Neuronal stem cell (in vitro differentiated cells): ENCODE results near the gene ZNF70.
A peak's percentile ranks its signal among the peaks of the same experiment; 100 is the strongest.

Source experiments
- DNase-seq: peaks from one replicate; pipeline ENCODE4 v3.0.0-alpha.2; 2013; ENCODE audit warnings: low spot score
- H2AFZ ChIP-seq: one replicate; pipeline ENCODE4 v1.6.1; 2013; ENCODE audit warnings: mild to moderate bottlenecking, low read length, inconsistent platforms
- H2AK5ac ChIP-seq: 2 replicates; pipeline ENCODE4 v1.6.1; 2013; ENCODE audit warnings: low read depth, mild to moderate bottlenecking, inconsistent platforms, low read length, moderate library complexity, mixed read lengths
- H2BK120ac ChIP-seq: 2 replicates; pipeline ENCODE4 v1.6.1; 2013; ENCODE audit warnings: low read depth, mild to moderate bottlenecking, inconsistent platforms, low read length, moderate library complexity, mixed read lengths
- H2BK12ac ChIP-seq: one replicate; pipeline ENCODE4 v1.6.1; 2013; ENCODE audit warnings: low read length, inconsistent platforms
- H2BK15ac ChIP-seq: 2 replicates; pipeline ENCODE4 v1.6.1; 2013; ENCODE audit warnings: mild to moderate bottlenecking, low read length, inconsistent platforms, mixed read lengths
- H2BK5ac ChIP-seq: one replicate; pipeline ENCODE4 v1.6.1; 2013; ENCODE audit warnings: inconsistent platforms, mild to moderate bottlenecking, low read length, moderate library complexity
- H3K14ac ChIP-seq: one replicate; pipeline ENCODE4 v1.6.1; 2013; ENCODE audit warnings: low read length, inconsistent platforms
- H3K18ac ChIP-seq: 2 replicates; pipeline ENCODE4 v1.6.1; 2013; ENCODE audit warnings: low read length, inconsistent platforms
- H3K23ac ChIP-seq: 2 replicates; pipeline ENCODE4 v1.6.1; 2013; ENCODE audit warnings: low read depth, mild to moderate bottlenecking, mixed read lengths, low read length, inconsistent platforms; ENCODE audit not compliant: poor library complexity
- H3K27ac ChIP-seq: replicated peaks from 3 replicates; pipeline ENCODE4 v1.5.1; 2013; ENCODE audit warnings: low read length, inconsistent platforms
- H3K27me3 ChIP-seq, 3 experiments: 2 replicates each; pipeline ENCODE4 v1.6.1; 2013; ENCODE audit warnings: low read length in 3 of 3, mild to moderate bottlenecking in 2 of 3, inconsistent platforms in 1 of 3, low read depth in 1 of 3, mixed read lengths in 1 of 3, moderate library complexity in 1 of 3; ENCODE audit not compliant: control insufficient read depth in 3 of 3, insufficient read depth in 3 of 3
- H3K36me3 ChIP-seq, 2 donors: replicated peaks in 1 of 2; 2 replicates each; pipeline ENCODE4 v1.6.1; 2013; ENCODE audit warnings: low read length in 2 of 2; ENCODE audit not compliant: control insufficient read depth in 2 of 2, insufficient read depth in 2 of 2
- H3K4ac ChIP-seq: 2 replicates; pipeline ENCODE4 v1.6.1; 2013; ENCODE audit warnings: inconsistent platforms, mild to moderate bottlenecking, low read length, moderate library complexity
- H3K4me1 ChIP-seq, 2 donors: 1 replicate in 1 of 2; 2 replicates in 1 of 2; pipeline ENCODE4 v1.6.1; 2013; ENCODE audit warnings: low read length in 2 of 2, low read depth in 1 of 2; ENCODE audit not compliant: control insufficient read depth in 2 of 2, insufficient read depth in 1 of 2
- H3K4me2 ChIP-seq: one replicate; pipeline ENCODE4 v1.6.1; 2013; ENCODE audit warnings: mild to moderate bottlenecking, low read length, inconsistent platforms; ENCODE audit not compliant: insufficient read depth, poor library complexity, severe bottlenecking
- H3K4me3 ChIP-seq, 2 donors: 2 replicates each; pipeline ENCODE4 v1.5.1; 2013; ENCODE audit warnings: low read length in 2 of 2, mild to moderate bottlenecking in 2 of 2, inconsistent platforms in 1 of 2, moderate library complexity in 1 of 2
- H3K79me1 ChIP-seq: one replicate; pipeline ENCODE4 v1.6.1; 2013; ENCODE audit warnings: low read depth, mild to moderate bottlenecking, inconsistent platforms, low read length, moderate library complexity
- H3K9ac ChIP-seq: one replicate; pipeline ENCODE4 v1.6.1; 2013; ENCODE audit warnings: mild to moderate bottlenecking, low read depth, low read length, inconsistent platforms; ENCODE audit not compliant: poor library complexity
- H3K9me3 ChIP-seq, 2 donors: replicated peaks in 1 of 2; 2 replicates each; pipeline versions ENCODE3 to v1.6.1; 2013; ENCODE audit warnings: low read length in 2 of 2, mild to moderate bottlenecking in 2 of 2, inconsistent platforms in 1 of 2, low read depth in 1 of 2, mixed read lengths in 1 of 2, moderate library complexity in 1 of 2; ENCODE audit not compliant: control insufficient read depth in 2 of 2, insufficient read depth in 1 of 2
- H4K8ac ChIP-seq: one replicate; pipeline ENCODE4 v1.6.1; 2013; ENCODE audit warnings: low read depth, mild to moderate bottlenecking, inconsistent platforms, low read length, moderate library complexity
- H4K91ac ChIP-seq: one replicate; pipeline ENCODE4 v1.6.1; 2013; ENCODE audit warnings: low read length, low read depth, mild to moderate bottlenecking, inconsistent platforms; ENCODE audit not compliant: poor library complexity
- WGBS, 2 donors: extraction: QIAGEN DNeasy Blood & Tissue Kit; methylation state at CpG; one replicate each; pipeline ENCODE4 v1.1.7; 2013; ENCODE audit warnings: missing lambda C conversion rate in 2 of 2, mixed read lengths in 1 of 2; ENCODE audit not compliant: insufficient read length in 2 of 2, insufficient replicate concordance in 1 of 2; ENCODE audit errors: extremely low coverage in 2 of 2; 5-methylcytosine and 5-hydroxymethylcytosine counted together

The ZNF70 gene

GRCh38 chr22:23695571-23696325 is 55.2 kb downstream of the ZNF70 start:
- Histone ChIP-seq H3K27ac (no peak overlapping the region), H3K27me3 (no peaks in the 10 kb centered on the region), H3K36me3 (peaks cover 28 to 67% of the 10 kb centered on the region in 2 donors), H3K18ac (no peak overlapping the region), H2BK5ac (no peak overlapping the region), H2BK12ac (no peak overlapping the region), H3K9ac (no peak overlapping the region), H2BK15ac (no peak overlapping the region), H3K4me2 (no peak overlapping the region), H3K23ac (no peak overlapping the region), H3K14ac (no peak overlapping the region), H3K9me3 (peaks cover 2 to 3% of the 10 kb centered on the region in 2 donors), H2AFZ (no peak overlapping the region), H4K91ac (no peak overlapping the region), H3K4me3 (no peak overlapping the region), H2AK5ac (no peak overlapping the region), H2BK120ac (no peak overlapping the region), H3K79me1 (no peaks in the 10 kb centered on the region), H3K4me1 (no peaks in the 10 kb centered on the region), H4K8ac (no peak overlapping the region), H3K4ac (no peak overlapping the region)
- no CpG with 5 or more reads among the region's 19 CpGs for WGBS, 2 donors
- DNase-seq = no peak

DNA sequence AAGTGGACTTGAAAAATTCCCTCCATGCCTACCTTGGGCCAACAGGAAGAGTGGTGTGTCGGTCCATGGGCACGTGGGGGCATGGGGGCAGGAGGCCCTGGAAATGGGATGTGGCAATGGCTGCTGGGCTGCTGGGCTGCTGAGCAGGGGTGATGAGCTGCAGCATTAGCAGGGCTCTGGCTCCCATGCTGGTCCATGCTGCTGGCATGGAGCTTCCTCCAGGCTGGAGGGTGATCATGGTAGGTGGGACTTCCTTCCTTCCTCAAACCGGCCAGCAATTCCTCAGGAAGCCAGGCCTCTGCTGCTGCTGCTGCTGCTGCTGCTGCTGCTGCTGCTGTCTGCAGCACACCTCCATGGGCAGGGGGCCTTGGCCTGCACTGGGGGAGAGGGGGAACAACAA is 55.8 kb downstream of the ZNF70 start:
- no peak overlapping the region for H3K4me2 ChIP-seq
- H3K14ac ChIP-seq = no peak overlapping the region
- H3K9ac ChIP-seq = no peak overlapping the region
- H2BK120ac ChIP-seq = no peak overlapping the region
- H2AK5ac ChIP-seq = no peak overlapping the region
- no peaks in the 10 kb centered on the region for H3K27me3 ChIP-seq
- H3K18ac ChIP-seq = no peak overlapping the region
- peaks cover 24 to 65% of the 10 kb centered on the region in 2 donors for H3K36me3 ChIP-seq
- peaks cover 0 to 2% of the 10 kb centered on the region in 2 donors for H3K9me3 ChIP-seq
- H4K91ac ChIP-seq = no peak overlapping the region
- H2AFZ ChIP-seq = no peak overlapping the region
- no peak overlapping the region for H4K8ac ChIP-seq
- DNase-seq = no peak
- no peak overlapping the region for H2BK15ac ChIP-seq
- peak overlapping the region in 1 of 2 donors; percentile 11 for H3K4me3 ChIP-seq
- no CpG with 5 or more reads among the region's 3 CpGs for WGBS, 2 donors
- H3K27ac ChIP-seq = no peak overlapping the region
- no peak overlapping the region for H3K4ac ChIP-seq
- no peaks in the 10 kb centered on the region for H3K4me1 ChIP-seq
- no peak overlapping the region for H2BK12ac ChIP-seq
- no peak overlapping the region for H2BK5ac ChIP-seq
- no peak overlapping the region for H3K23ac ChIP-seq
- H3K79me1 ChIP-seq = no peaks in the 10 kb centered on the region

DNA sequence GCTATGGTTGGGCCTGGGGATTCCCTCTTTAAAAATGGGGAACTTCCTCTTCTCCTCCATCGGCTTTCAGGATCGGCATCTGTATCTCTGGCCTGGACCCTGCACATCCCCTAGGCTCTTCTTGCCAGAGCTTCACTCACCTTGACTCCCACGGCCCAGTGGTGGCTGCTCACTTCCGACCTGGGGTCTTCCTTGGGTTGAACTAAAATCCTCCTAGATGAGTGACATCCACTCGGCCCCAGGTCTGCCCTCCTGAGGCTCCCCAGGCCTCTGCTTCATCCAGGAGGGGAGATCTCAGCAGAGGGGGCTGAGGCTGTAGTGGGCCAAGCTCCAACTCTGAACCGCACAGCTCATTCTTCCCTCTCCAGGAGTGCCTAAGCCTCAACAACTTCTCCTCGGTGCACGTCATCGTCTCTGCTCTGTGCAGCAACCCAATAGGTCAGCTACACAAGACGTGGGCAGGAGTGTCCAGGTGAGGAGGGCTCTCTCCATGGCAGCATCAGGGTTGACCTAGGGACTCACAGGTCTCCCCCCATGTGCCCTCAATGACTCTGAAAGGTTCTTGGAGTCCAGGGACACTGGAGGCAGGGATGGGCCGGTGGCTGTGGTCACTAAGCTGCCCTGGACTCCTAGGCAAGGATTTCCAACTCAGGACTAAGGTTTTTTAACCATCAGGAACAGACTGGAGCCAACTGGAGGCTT is 56.8 kb downstream of the ZNF70 start:
- no peak overlapping the region for H3K9ac ChIP-seq
- H4K91ac ChIP-seq = no peak overlapping the region
- peaks cover 27 to 65% of the 10 kb centered on the region in 2 donors for H3K36me3 ChIP-seq
- no peak overlapping the region for H3K4me2 ChIP-seq
- no peak overlapping the region for H3K4ac ChIP-seq
- DNase-seq = no peak
- no peak overlapping the region for H3K14ac ChIP-seq
- no peak overlapping the region for H2BK120ac ChIP-seq
- peak overlapping the region in 1 of 2 donors; percentile 1 for H3K4me3 ChIP-seq
- no peak overlapping the region for H3K23ac ChIP-seq
- WGBS, 2 donors = no CpG with 5 or more reads among the region's 11 CpGs
- H3K18ac ChIP-seq = no peak overlapping the region
- no peaks in the 10 kb centered on the region for H3K4me1 ChIP-seq
- no peak overlapping the region for H2AK5ac ChIP-seq
- H2AFZ ChIP-seq = no peak overlapping the region
- H2BK12ac ChIP-seq = no peak overlapping the region
- no peak overlapping the region for H2BK5ac ChIP-seq
- H3K27me3 ChIP-seq = no peaks in the 10 kb centered on the region
- H3K79me1 ChIP-seq = no peaks in the 10 kb centered on the region
- H4K8ac ChIP-seq = no peak overlapping the region
- no peak overlapping the region for H2BK15ac ChIP-seq
- H3K27ac ChIP-seq = no peak overlapping the region
- H3K9me3 ChIP-seq = peaks cover 0 to 2% of the 10 kb centered on the region in 2 donors

DNA sequence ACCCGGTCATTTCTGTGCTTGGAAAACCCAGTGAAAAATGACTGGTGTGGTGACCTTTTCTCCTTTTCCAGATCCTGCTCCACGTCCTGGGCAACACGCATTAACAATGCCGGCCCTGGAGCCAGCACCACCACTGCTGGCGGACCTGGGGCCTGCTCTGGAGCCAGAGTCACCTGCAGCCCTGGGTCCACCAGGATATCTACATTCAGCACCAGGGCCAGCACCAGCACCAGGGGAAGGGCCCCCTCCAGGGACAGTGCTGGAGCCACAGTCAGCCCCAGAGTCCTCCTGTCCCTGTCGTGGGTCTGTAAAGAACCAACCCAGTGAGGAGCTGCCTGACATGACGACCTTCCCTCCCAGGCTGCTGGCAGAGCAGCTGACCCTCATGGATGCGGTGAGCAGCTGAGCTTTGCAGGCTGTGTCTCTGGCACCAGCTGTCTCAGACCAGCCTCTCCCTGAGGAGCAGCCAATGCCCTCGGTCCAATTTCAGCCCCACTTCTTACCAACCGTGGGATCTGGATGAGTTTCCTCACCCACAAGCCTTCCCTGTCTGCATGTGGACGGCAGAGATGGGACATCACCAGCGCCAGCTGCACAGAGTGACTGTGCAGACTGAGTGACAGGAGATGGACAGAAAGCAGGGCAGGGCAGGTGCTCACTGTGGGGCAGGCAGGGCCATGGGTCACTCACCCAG is 58.2 kb downstream of the ZNF70 start:
- WGBS, 2 donors = no CpG with 5 or more reads among the region's 12 CpGs

More for the DNA sequence above, 58.2 kb downstream of the ZNF70 start:
- Histone ChIP-seq H2BK5ac (peak overlapping the region; percentile 26), H2BK120ac (no peak overlapping the region), H3K4me3 (no peak overlapping the region), H4K8ac (no peak overlapping the region), H3K23ac (no peak overlapping the region), H3K18ac (no peak overlapping the region), H3K4me1 (no peaks in the 10 kb centered on the region), H2AFZ (no peak overlapping the region), H3K79me1 (no peaks in the 10 kb centered on the region), H2BK15ac (no peak overlapping the region), H3K4me2 (no peak overlapping the region), H3K9me3 (peaks cover 0 to 2% of the 10 kb centered on the region in 2 donors), H3K36me3 (peaks cover 23 to 55% of the 10 kb centered on the region in 2 donors), H3K27ac (no peak overlapping the region), H3K27me3 (no peaks in the 10 kb centered on the region), H3K14ac (no peak overlapping the region), H4K91ac (no peak overlapping the region), H2BK12ac (no peak overlapping the region), H2AK5ac (no peak overlapping the region), H3K4ac (no peak overlapping the region), H3K9ac (no peak overlapping the region)
- DNase-seq = no peak
